Measurements from ENCODE around the gene IFNA8.
A peak's percentile ranks its signal among the peaks of the same experiment; 100 is the strongest.
"Not testable (repeated sequence)": the region's sequence is repeated elsewhere in the genome, so short reads cannot be mapped to it uniquely, and the experiment has no call there.

IFNA8 gene

GRCh38 chr9:21429191-21429590, 20.3 kb downstream of the IFNA8 start:
- no peak for DNase-seq

GRCh38 chr9:21432672-21433425, 23.9 kb downstream of the IFNA8 start:
- DNase-seq: no peak

- peak; percentile 59 for DNase-seq
These were observed 25.5 kb downstream of the IFNA8 start for GRCh38 chr9:21434202-21435014.

DNA sequence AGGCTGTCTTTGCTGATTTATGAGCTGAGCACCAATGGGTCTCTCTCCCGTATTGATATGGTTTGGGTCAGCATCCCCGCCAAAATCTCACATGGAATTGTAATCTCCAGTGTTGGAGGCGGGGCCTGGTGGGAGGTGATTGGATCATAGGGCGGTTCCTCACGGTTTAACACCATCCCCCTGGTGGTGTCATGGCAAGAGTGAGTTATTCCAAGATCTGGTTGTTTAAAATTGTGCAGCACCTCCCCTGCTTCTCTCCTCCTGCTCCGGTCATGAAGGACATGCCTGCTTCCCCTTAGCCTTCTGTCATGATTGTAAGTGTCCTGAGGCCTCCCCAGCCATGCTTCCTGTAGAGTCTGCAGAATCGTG, 26.1 kb downstream of the IFNA8 start:
- DNase-seq: not testable (repeated sequence)

DNA sequence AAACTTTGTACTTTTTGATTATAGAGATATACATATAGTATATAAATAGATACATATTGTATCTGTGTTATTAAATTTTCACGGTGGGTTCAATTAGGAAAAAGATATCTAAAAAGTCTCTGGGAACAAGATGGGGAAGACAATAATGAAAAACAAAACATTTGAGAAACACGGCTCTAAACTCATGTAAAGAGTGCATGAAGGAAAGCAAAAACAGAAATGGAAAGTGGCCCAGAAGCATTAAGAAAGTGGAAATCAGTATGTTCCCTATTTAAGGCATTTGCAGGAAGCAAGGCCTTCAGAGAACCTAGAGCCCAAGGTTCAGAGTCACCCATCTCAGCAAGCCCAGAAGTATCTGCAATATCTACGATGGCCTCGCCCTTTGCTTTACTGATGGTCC, 31.2 kb downstream of the IFNA8 start, which contains the start of gene IFNA1:
TSS of gene IFNA1 (plus strand) at position 301 of the 400 bp plus-strand sequence. CDS start at position 370, 69 bp downstream.
- DNase-seq: no peak

GRCh38 chr9:21443849-21444625, 35.1 kb downstream of the IFNA8 start:
- no peak for DNase-seq

DNA sequence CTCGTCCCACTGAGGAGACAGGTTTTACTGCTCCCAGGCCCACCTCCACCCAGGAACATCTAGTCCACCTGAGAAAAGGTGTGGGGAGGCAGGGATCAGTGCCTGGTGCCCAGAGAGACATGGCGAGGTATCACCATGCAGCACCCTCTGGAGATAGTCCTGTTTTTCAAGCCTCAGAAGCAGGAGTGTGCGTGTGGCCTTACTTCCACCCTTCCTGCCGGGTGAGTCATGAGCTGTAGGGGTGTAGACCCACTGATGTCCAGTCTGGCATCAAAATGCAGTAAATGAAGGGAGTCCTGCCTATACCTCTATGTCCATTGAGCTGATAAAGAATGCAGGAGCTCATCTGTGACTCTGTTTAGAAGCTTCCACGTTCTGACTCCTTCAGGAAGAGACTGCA, 40.4 kb downstream of the IFNA8 start:
- DNase-seq: not testable (repeated sequence)

DNA sequence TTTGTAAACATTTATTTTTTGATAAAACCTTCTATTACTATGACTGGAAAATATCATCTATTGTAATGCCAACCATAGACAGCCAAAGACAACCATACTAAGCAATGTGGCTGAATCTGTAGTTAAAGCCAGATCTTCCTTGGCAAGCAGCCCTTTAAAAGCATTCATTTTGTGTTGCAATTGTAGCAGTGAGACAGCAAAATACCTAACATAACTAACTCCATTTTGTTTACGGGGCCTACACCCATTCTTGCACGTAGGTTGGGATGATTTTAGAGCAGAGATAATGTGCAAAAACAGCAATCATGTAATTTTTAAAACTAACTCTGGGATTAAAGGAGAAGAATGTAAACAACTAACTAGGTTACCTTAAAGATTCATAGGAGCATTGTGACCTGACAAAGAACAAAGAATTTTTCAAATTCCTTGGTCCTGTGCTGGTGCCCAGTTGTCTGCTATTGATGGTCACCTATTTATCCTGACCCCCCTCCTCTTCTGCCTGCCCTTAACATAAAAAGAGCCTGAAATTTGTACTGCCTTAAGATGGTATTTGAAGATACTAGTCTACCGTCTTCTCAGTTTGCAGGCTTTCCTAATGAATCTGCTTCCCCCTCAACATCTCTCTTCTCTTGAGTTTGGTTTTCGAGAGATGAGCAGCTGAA, 41.9 kb downstream of the IFNA8 start:
- DNase-seq: no peak

DNA sequence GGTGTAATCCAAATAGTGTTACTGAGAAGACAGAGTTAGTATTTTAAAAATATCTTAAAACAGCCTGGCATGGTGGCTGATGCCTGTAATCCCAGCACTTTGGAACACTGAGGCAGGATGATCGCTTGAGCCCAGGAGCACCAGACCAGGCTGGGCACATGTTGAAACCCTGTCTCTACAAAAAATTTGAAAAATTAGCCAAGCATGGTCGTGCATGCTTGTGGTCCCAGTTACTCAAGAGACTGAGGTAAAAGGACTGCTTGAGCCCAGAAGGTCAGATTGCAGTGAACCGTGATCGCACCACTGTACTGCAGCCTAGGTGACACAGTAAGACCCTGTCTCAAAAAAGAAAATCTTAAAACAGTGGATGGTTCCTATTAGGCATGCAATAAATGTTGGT, 43.8 kb downstream of the IFNA8 start:
- DNase-seq: no peak

GRCh38 chr9:21454149-21454548, 45.2 kb downstream of the IFNA8 start:
- DNase-seq: no peak

- peak; percentile 11 for DNase-seq
These were observed 46.4 kb downstream of the IFNA8 start for GRCh38 chr9:21455320-21455719.

All from stimulated activated CD4-positive, alpha-beta T cell treated with anti-CD3 and anti-CD28 coated beads, Interleukin-15, amount 100 ng/mL, for 24 hours (primary cell).